ENCODE measurements around the gene RASAL2.
"Not testable (repeated sequence)": the region's sequence is repeated elsewhere in the genome, so short reads cannot be mapped to it uniquely, and the experiment has no call there.

RASAL2 gene

GRCh38 chr1:178237121-178237520 is 143.2 kb downstream of the RASAL2 start:
- DNase-seq (ENCODE audit: low read depth in 2 of 2): no peak

- no peak for DNase-seq (ENCODE audit: low read depth in 2 of 2)
Observed at GRCh38 chr1:178238722-178239510, 145.0 kb downstream of the RASAL2 start.

DNA sequence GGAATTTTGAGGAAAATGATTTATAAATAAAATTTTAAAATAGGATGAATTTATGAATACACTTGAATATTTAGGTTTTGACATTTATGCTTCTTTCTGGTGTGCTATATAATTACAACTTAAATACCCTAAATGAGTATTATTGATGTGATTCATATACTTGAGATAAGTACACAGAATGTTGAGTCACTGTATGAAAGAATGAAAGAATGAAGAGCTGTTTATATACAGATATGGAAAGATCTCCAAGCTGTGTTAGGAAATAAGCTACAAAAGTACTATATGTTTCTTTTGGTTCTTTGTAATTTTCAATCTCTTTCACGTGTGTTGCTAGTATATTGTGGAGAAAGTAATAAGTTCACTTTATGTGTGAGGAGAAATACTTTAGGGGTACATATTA is 147.2 kb downstream of the RASAL2 start:
- no peak for DNase-seq (ENCODE audit: low read depth in 2 of 2)

DNA sequence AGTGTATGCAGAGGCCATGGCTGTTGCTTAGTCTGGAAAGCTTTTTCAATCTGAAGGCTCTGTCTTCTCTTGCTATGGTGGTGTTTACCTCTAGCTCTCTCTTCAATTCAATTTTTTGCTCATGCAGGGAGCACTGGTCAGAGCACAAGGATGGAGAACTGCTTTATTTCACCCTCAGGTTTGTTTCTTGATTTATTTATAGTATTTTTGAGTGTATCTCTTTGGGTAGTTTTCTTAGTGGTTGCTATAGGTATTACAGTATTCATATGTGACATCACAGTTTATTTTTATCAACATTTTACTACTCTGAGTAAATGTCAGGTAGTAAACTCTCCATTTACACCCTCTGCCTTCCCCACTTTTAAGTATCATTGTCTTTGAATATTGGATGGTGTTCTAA is 147.9 kb downstream of the RASAL2 start:
- no peak for DNase-seq (ENCODE audit: low read depth in 2 of 2)

DNA sequence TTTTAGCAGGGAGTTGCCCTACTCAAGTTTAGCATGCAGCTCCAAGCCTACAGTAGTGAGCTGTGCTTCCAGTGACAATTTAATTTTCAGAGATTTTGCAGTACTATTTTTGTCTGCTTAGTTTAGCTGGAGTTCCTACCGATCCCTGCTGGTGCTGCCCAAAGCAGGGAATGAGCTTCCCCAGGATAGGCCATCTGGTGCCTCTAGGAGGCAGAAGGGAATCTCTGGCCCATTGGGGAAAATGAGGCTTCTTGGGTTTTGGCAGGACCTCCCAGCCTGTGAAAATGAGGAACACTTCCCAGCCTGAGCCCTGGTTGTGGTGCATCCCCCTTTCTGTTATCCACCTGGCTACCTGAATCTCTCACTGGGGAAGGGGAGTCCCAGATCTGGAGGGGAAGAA is 149.2 kb downstream of the RASAL2 start:
- DNase-seq (ENCODE audit: low read depth in 2 of 2): no peak

DNA sequence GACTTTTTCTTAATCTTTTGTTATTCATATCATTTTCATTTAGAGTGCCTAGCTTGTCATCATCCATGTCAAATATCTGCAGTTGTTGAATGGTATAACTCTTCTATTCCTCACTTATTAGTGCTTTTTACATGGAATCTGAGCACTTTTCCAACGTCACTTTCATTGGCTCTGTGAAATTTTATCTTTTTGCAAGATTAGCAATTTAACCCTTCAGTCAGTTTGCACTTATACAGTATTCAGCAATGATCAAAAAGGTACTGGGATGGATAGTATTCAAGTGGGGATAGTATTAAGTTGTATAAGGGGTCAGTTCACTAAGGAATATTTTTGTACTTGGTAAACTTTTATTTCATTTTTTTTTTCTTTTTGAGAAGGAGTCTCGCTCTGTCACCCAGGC is 150.0 kb downstream of the RASAL2 start:
- DNase-seq (ENCODE audit: low read depth in 2 of 2): no peak

- DNase-seq (ENCODE audit: low read depth in 2 of 2): not testable (repeated sequence)
Observed at GRCh38 chr1:178248284-178248683, 154.4 kb downstream of the RASAL2 start.

GRCh38 chr1:178253581-178253980 is 159.7 kb downstream of the RASAL2 start:
- DNase-seq (ENCODE audit: low read depth in 2 of 2): not testable (repeated sequence)

DNA sequence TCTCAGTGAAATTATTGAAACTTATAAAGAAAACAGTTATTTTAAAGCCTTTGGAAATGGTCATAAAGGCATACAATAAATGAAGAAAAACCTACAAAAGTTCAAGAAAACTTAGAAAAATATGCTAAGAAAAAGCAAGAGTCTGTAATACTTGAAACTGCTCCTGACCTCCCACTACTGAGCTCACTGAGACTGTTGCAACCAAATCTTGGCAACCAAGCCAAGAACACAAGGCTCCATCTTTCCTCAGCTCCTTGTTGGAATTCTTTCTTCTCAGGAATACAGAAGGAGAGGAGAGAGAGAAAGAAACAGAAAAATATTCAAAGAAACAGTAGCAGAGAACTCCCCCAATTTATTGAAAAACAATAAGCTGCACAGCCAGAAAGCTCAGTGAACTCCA is 160.5 kb downstream of the RASAL2 start:
- no peak for DNase-seq (ENCODE audit: low read depth in 2 of 2)

- DNase-seq (ENCODE audit: low read depth in 2 of 2): no peak
Observed at GRCh38 chr1:178258536-178258935, 164.6 kb downstream of the RASAL2 start.

- no peak for DNase-seq (ENCODE audit: low read depth in 2 of 2)
Observed at GRCh38 chr1:178262120-178262500, 168.2 kb downstream of the RASAL2 start.

GRCh38 chr1:178263341-178263740 is 169.4 kb downstream of the RASAL2 start:
- DNase-seq (ENCODE audit: low read depth in 2 of 2): no peak

GRCh38 chr1:178266113-178266512 is 172.2 kb downstream of the RASAL2 start:
- DNase-seq (ENCODE audit: low read depth in 2 of 2): no peak

GRCh38 chr1:178266619-178267066 is 172.7 kb downstream of the RASAL2 start:
- no peak for DNase-seq (ENCODE audit: low read depth in 2 of 2)

- DNase-seq (ENCODE audit: low read depth in 2 of 2): no peak
Observed at GRCh38 chr1:178267646-178268094, 173.8 kb downstream of the RASAL2 start.

DNA sequence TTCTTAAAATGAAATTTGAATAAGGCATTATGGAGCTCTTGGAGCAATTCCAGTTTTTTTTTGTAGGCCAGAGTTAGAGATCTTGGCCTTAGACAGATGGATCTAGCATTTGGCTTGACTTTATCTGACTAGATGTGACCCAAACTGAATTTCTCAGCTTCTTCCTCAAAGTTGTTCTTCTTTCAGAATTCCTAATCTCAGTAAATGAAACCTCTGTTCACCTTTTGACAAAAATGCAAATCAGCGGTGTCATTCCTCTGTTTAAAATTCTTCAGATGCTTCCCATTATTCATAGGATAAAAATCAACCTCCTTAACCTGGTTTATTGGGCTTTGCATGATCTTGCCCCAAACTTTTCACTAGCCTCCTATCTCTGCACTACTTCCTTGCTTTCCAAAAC is 177.6 kb downstream of the RASAL2 start:
- DNase-seq (ENCODE audit: low read depth in 2 of 2): no peak

GRCh38 chr1:178273707-178274410 is 180.0 kb downstream of the RASAL2 start:
- DNase-seq (ENCODE audit: low read depth in 2 of 2): no peak

DNA sequence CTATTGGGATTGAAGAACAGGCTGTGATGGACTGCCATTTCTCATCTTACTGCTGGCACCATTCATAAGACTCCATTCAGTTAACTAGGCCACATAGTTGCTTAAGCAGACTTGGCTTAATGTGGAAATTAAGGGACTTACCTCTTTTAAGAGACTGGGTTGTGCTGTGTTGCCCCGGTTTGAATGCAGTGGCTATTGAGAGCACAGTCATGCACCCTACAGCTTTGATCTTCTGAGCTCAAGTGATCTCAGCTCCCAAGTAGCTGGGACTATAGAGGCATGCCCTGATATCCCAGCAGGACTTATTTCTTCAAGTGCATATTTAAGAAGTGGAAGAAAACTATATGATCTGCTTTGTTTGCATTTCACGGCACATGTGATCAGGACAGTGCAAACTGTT is 181.1 kb downstream of the RASAL2 start:
- no peak for DNase-seq (ENCODE audit: low read depth in 2 of 2)

- no peak for DNase-seq (ENCODE audit: low read depth in 2 of 2)
Observed at GRCh38 chr1:178275553-178275952, 181.6 kb downstream of the RASAL2 start.

GRCh38 chr1:178277793-178278530 is 184.1 kb downstream of the RASAL2 start:
- DNase-seq (ENCODE audit: low read depth in 2 of 2): no peak

DNA sequence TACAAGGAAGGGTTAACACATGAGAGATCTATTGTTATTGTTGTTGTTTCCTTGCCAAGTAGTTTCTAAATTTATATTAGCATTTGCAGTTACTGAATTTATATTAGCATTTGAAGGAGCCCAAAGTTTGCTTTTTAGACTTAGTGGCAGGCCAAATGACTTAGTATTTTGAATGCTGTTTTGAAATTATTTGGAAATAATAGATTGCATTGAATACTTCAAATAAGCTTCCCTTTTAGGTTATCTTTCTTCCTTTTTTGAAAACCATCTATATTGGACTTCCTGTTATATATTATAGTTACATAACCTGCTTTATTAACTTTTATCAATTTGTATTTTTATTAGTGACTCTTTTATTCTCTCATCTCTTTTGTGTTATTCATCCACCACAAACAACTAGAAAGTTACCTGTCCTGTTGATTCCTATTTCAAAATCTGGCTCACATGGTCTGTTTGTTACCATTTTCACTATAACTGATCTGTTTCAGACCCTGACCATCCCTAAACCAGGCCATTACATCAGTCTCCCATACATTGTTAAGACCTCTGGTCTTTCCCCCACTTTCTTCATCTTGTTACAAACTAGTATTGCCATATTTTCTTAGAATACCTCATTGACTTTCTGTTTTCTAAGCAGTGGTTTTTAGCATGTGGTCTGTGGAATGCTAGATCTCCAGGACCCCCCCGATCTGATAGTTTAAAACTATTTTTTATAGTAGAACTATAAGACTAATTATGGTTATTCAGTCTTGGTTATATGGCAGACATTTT is 185.2 kb downstream of the RASAL2 start:
- DNase-seq (ENCODE audit: low read depth in 2 of 2): no peak

DNA sequence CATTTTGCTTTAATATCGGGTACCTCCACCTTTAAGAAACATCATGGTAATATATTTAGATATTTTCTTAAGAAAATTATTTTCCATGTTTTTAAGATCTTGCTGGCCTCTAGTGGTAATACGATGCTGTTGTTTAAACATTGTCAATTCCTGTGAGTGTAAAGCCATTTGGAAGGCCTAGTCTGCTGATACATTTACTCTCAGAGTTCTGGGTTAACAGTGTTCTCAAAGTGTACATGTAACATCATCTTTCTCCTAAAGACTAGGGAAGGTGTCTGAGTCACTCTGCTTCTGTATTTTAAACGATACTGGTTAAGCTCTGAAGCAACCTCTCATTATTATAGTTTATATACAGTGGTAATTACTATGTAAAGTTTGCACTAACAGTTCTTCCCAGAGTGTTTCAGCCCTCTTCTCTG is 189.1 kb downstream of the RASAL2 start:
- DNase-seq (ENCODE audit: low read depth in 2 of 2): no peak

Data from activated CD8-positive, alpha-beta memory T cell treated with anti-CD3 and anti-CD28 coated beads for 4 hours (primary cell).